Stimulated activated CD8-positive, alpha-beta memory T cell treated with anti-CD3 and anti-CD28 coated beads, Interleukin-7, amount 100 ng/mL, for 24 hours (primary cell): ENCODE data around the gene KIF12.
"Not testable (repeated sequence)": the region's sequence is repeated elsewhere in the genome, so short reads cannot be mapped to it uniquely, and the experiment has no call there.

ENCODE experiments used
- DNase-seq: peaks from one replicate; pipeline ENCODE4 v3.0.0-alpha.2; 2020; ENCODE audit warnings: low read depth

The KIF12 gene

DNA sequence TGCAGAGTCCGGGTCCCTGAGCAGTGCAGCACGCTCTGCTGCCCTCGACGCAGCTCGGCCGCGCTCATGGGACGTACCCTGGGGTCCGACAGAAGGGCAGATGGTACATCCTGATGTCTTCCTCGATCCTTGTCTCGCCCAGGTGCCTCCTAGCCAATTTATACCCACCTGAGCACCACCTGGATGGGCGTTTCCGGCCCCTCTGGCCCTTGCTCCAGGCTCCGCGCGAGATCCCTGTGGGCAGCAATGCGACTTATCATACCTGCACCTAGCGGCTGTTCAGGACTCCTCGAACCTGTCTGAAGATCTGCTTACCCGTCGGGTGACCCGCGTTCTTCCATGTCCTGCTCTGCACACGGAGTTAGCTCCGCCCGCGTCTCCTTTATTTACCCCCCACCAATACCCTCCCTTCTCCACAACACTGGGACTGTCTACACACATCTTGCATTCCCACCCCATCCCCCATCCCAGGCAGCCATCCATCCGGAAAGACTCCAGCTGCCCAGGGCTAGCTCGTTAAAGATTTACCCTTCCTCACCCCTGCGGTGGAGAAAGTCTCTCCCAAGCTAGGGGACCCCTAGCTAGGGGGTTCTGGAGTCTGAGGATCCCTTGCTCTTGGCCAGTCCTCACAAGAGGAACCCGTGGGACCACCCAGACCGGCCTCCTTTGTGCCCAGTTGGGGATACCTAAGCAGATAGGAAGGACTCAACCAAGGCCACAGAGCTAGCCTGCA is at the start of gene KIF12:
KIF12 (minus strand) TSS at position 357 of the 733 bp plus-strand sequence; CDS start at position 341, 16 bp downstream.
- DNase-seq: no peak

DNA sequence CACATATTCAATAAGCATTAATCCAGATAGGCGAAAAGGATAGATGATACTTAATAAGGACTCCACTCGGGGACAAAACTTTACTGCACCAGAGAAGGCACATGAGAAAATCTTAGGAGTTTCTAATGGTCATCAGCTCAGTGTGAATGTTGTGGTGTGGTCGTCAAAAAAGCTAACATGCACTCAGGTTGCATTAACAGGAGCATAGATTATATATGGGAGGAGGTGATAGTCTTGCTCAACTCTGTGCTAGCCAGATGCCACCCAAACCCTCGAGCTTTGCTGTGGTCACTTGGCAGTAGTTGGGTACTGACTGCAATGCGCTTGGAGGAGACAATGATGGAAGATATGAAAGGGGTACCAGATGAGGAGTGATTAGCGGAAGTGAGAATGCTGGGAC is 47.6 kb upstream of the KIF12 start:
- no peak for DNase-seq

DNA sequence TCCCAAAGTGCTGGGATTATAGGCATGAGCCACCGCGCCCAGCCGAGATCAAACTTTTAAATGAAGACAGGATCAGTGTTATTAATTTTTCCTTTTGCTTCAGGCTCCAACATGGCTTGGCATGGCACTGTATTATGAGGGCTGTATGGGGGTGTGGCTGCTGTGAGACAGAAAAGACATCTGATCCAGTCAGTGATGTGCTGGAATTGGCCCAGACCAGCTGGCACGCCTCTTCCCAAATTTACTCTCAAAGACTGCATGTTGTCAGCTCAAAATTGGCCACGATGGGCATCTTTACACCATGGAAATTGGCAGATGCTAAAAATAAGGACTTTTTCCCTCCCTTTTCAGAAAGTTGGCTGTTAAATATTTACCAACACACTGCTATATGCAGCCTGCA is 44.1 kb upstream of the KIF12 start:
- DNase-seq: no peak

DNA sequence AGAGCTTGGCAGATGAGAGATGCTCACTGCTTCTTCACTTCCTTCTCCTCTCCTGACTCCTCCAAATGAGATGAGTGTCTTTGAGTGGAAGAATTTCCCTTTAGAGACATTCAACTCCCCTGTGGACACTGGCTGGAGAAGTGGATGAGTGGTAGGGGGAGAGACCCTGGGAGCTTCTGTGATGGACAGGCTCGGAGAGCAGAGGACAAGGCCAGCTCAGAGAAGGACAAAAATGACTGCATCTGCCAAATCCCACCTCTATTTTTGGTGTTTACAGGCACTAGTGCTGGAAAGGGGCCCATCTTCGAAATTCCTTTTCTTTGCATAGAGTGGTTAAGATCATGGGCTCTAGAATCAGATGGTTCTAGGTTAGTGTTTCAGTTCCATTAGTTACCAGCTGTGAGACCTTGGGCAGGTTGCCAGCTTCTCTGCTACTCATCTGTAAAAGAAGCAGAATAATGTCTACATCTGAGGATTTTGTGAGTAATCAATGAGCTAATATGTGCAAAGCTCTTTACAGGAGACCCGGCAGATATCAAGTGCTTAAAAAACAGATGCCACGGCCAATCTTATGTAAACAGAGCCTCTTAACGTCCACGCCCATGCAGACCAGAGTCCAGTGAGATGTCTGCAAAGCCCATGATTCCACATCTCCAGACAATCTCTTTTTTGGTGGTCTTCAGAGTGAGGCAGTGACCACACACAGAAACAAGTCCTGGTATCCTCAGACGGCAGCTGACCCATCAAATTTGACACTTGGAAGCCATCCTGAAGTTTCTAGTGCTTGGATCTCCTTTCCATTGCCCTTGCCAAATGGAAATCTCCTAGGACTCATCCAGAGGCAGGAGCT is 42.7 kb upstream of the KIF12 start:
- DNase-seq: no peak

DNA sequence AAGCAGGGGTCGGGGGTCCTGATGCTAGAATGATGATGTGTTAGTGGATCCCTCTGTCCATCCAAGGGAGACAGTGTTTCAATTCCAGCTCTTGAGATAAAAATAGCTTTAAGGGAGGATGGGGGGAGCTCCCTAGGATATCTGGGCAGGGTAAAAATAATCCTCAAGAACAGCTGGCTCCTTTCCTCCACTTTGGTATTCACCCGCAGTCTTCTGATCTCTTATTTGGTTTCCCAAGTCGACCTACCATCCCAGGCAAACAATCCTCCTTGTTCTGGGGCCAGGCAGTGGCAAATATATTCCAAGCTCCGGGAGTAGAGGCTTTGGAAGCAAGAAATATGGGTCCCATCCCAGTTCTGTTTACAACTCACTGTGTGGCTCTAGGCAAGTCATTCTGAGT is 41.8 kb upstream of the KIF12 start:
- no peak for DNase-seq

DNA sequence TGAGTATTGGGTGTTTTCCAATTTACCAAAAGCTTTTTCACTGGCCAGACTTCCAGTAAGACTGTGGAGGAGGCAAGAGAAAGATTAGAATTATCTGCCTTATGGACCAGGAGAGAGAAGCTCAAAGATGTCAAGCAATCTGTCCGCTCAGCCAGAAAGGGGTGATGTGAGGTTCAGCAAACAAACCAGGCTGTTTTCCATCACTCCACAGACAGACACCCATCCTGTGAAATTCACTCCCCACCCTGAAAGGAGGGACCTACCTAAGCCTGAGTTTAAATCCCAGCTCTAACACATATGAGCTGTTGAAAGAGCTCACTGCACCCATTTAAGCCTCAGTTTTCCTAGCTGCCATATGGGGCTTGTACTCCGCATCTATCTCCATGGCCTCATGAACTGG is 41.3 kb upstream of the KIF12 start:
- DNase-seq: no peak

DNA sequence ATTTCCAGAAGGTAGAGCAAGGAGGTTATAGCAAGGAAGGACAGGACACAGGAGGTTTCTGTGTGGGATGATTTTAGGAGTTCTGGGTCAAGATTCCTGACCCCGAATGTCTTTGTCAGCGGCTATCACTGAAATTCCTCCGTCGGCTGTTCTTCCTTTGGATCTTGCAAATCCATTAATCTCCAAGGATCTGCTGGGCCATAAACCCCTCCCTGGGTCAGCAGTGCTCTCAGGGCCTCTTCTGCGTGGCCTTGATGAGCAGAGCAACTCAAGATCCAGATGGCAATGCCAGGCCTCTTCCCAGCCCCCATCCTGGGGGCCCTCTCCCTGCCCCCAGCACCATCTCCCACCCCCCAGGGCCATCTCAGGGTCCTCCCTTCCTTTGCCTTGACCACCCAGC is 40.0 kb upstream of the KIF12 start:
- no peak for DNase-seq

DNA sequence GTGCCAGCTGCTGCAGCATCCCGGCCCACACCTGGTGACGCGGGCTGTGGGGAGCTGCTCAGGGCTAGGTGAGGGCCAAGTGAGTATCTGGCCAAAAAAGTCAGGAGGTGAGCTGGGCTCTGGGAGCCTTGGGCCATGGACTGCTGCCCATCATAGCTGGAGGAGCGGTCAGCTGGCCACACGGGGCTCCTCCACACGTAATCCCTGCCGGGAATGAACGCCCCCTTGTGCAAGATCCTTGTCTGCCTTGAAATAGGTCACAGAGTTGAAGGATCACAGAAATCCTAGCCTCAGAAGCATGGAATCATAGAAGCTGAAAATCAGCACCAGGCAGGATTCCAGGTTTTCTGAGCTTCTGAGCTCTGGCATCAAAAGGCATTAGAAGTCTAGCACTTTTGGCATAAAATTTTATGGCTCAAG is 39.5 kb upstream of the KIF12 start:
- no peak for DNase-seq

DNA sequence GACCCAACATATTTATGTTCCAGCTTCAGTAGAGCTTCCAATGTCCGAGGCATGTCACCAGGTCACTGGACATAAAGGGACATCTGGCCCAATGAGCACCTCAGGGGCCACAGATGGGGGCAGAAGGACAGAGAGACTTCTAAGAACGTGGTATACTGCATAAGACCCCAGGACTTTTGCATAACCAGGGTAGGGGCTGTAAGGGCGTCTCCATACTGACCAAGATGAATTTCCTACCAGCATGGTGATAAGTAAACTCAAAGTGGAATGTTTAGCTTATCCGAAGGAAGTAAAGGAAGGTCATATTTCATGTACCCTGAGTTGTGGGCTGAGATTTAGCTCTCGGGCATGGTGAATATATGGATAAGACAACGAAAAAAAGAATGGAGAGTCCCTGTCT is 38.7 kb upstream of the KIF12 start:
- DNase-seq: no peak

DNA sequence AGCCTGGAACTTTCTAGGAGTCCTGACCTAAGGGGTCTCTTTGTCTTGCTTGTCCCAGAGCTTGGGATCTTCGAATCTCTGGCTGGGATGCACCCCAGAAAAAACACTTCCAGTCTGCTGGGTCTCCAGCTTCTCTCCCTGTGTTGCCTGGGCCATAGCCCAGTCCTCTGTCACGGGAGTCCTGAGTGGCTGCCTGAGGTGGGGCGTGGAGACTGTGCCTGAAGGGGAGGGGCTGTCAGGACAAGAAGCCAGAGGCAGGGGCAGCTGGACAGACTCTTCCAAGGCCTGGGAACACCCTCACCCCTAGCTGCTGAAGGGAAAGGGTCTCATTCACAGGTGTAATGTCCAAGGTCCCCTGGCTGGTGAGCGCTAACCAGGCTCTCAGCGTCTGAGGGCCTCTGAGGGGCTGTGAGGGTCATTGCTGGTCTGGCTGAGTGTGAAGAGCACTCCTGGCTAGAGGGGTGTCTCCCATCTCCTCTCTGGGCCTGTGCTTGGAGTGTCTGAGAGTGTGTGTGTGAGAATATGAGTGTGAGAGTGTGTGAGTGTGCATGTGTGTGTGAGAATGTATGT is 35.8 kb upstream of the KIF12 start:
- no peak for DNase-seq

DNA sequence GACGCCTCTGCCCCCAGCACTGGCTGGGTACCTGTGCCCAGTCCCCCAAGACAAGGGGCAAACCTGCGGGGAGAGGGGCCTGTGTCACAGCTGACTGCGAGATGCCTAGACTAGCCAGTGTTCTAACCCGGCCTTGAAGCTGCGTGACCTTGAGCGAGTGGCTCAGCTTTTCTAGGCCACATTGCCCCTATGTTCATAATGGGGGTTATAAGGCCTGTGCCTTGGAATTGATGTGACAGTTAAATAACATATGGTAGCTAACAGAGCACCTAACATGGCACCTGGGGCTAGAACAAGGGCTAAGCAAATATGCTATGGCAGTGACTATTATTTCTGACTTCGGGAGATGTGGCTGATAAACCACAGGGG is 33.4 kb upstream of the KIF12 start:
- no peak for DNase-seq

DNA sequence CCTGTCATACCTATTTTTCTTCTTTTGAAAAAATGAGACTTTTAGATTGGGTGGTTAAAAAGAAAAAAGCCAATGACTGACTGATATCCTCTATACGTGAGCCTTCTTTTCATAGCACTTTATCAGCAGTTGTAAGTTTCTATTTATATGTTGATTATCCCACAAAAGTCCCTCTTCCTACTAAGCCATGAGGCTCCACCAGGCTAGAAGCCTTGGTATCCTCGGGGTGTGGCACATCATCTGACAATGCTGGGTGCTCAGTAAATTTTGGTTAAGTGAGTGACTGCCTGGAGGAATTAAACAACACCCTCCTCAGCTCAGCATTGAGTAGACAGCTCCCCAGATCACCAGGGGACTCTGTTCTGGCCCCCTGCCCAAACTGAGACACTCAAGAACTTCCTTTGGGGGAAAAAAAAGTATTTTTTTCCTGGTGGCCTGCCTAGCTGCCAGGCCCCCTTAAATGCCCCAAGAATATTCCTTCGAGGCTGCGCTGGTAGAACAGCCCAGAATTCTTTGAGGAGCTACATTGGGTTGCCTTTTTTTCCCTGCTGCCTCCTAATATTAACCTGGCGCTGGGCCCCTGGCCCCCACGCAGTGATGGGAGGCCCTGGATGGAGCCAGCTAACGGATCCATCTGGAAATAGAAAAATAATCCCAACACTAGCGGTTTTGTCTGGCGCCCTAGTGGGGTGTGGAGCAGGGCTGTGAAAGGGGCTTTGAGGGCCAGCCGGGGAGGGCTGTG is 32.9 kb upstream of the KIF12 start:
- no peak for DNase-seq

DNA sequence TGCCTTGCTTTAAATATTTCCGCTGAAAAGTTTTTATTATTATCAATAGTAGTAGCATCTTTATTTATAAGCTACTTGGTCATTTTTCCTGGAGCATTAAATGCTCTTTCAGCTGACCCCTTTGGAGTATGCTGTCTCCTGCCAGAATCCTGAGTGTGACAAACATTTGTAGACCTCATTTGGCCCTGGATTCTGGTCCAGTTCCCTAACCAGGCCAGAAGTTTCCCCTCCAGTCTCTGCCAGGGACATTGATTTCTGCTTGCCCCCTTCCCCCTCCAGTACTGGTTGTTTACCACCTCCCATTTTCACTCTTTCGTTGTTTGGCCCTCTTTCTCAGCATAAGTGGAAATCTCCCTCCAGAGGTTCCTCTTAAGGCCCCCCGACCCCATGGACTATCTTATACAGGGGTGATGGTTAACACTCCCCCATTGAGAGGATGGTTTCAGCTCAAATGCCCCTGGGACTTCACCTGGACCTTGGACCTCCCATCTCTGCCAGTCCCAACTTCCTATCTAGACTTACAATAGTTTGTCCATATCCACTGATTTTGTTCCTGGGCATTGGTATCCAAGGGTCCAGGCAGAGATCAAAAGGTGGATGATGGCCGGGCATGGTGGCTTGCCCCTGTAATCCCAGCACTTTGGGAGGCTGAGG is 31.7 kb upstream of the KIF12 start:
- DNase-seq: no peak

DNA sequence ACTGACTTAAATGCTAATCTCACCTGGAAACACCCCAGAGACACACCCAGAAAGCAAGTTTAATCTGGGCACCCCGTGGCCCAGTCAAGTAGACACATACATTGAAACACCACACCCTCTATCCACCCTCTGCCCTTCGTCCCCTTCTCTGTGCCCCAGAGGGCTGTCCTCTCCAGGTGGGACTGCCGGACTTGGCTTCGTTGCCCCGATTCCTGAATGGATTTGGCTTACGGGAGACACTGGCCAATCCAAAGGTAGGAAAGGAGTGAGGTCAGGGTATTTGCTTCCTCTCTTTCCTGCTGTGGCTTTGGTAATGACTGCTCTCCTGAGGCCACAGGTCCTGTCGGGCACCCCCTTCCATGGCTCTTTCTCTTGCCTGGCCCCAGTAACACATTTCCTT is 31.0 kb upstream of the KIF12 start:
- DNase-seq: no peak

DNA sequence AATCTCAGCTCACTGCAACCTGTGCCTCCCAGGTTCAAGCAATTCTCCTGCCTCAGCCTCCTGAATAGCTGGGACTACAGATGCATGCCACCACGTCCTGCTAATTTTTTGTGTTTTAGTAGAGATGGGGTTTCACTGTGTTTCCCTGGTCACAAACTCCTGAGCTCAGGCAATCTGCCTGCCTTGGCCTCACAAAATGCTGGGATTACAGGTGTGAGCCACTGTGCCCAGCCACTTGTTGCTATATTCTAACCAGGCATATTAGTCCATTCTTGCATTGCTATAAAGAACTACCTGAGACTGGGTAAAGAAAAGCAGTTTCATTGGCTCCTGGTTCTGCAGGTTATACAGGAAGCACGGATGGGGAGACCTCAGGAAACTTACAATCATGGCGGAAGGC is 29.7 kb upstream of the KIF12 start:
- not testable (repeated sequence) for DNase-seq

DNA sequence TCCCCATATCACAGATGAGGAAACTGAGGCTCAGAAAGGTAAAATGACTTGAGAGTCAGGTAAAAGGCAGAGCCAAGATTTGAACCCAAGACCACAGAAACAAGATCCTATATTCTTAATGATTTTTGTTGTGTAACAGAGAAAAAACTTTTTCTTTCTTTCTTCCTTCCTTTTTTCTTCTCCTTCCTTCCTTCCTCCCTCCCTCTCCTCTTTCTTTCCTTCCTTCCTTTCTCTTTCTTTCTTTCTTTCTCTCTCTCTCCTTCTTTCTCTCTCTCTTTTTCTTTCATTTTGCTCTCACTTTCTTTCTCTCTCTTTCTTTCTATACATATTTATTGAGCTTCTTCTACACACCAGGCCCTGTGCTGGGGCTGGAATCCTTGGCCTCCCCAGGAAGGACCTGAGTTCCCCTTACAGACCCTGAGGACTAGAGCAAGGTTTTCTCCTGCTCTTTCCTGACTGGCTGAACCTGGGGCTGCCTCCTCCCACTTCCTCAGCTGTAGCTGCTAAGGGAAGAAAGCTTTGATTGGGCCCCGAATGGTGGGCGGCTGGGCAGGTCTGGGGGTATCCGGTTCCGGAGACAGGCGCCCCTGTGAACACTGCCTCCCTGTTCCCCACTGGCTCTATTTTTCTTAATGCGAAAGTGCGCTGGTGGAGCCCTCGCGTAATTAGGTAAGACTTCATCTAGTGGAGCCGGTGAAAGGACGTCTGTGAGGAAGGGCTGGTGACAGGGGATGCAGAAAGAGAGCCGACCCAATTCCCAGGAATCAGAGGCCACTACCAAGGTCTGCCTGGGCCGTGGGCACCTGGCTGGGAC is 27.4 kb upstream of the KIF12 start:
- DNase-seq: no peak

DNA sequence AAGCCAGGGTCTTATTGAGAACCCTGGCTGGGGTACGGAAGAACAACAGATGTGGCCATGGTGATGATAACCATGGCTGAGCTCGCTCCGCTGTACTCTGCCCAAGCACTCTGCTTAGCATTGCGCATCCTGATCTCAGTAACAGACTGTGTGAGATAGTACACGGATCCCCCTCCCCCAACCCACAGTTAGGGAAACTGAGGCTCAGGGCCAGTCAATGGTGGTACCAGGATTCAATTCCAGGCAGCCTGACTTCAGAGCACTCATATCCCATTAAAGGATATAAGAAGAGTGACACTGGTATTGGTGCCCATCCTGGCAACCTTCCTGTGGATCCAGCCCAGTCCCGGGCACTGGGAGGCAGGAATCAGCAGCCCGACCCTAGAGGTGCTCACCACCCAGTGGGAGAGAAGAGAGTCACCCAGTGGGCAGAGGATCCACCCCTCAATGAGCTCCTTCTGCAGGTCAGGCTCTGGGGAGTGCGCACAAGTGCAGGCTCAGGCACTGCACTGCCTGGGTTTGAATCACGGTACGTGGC is 26.5 kb upstream of the KIF12 start:
- no peak for DNase-seq

DNA sequence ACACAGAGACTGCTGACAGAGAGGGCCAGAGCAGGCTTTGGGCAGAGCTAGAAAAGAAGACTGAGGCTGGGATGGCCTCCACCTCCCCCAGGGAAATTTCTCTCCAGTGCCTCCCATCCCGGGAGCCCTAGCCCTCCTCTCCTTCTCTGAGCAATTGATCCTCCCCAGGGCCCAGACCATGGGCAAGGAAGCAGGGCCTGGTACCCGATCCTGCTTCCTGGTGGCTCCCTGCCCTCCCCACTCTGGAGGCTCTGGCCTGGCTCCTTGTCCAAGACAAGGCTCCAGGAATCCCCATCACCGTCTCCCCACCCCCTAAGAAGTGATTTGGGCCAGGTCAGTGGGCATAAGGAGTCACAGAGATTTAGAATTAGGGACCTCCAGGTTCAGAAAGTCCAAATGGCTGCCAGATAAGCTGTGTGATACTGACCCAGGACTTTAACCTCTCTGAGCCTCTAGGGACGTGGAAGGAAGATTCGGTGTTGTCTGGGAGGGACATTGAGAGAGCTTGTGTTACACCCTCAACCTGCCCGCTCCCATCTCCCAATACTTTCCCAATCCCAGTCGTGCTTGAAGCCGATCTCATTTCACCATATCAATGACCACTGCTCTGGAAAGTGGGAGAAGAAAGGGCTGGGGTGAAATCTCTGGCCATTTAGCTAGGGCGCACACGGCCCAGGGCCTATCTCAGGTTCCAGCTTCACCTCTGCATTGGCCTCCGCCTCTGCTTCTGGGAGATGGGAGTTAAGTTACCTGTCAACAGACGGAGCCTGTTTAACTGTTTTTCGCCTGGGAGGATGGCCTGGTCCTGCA is 25.8 kb upstream of the KIF12 start:
- DNase-seq: no peak

DNA sequence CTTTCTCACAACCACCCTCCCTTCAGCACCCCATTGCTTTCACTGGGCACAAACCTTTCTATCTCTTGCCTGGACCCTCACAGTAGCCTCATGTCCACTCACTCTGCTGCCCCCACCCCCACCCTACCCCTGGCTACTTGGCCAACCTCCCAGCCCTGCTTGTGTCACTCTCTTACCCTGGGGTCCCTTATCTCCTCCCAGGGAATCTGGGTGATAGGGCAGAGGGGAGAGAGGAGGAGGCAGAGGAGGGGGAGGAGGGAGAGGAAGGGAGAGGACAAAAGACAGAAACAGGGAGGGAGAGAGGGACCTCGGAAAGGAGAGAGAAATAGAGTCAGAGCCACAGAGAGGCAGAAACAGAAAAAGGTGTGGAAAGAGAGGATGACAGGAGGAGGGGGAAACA is 25.0 kb upstream of the KIF12 start:
- no peak for DNase-seq
